HG03571 (cell line): ENCODE results near the gene DRD3.

Source experiments
- ATAC-seq: cut with Tn5 transposase; IDR thresholded peaks from one replicate; pipeline ENCODE4 v1.9.1; 2021; ENCODE audit not compliant: unreplicated experiment

DRD3 gene

GRCh38 chr3:114079761-114080160 lies 99.1 kb downstream of the DRD3 start:
- ATAC-seq = no peak

DNA sequence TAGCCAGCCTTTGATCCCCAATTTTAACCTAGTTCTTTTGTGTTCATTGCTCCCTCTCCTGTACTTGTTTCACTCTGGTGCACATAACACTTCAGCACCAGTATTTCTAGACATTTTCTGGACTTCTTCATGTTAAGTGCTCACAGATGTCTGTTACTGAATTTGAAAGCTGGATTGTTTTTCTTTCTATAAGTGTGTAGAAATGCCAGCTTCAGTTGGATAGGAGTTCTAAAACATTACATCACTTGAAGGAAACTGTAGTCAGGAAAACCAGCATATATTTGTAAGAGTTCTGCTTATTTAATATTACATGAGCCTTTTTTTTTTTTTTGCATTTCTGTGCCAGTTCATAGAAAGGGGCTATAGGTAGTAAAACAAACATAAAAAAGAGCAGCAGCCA lies 100.7 kb downstream of the DRD3 start:
- ATAC-seq = no peak
